ENCODE data around the gene FAT3. TPM values are rescaled to one million over a fixed set of nuclear protein-coding genes. Genes with fewer than 3 reads are reported as not detected.

Gene FAT3
- total and polyA plus RNA-seq, 2 of the 13 experiments (the other 11 are each of a cell fraction or from before 2014, with no cell fraction given), result not detected

DNA sequence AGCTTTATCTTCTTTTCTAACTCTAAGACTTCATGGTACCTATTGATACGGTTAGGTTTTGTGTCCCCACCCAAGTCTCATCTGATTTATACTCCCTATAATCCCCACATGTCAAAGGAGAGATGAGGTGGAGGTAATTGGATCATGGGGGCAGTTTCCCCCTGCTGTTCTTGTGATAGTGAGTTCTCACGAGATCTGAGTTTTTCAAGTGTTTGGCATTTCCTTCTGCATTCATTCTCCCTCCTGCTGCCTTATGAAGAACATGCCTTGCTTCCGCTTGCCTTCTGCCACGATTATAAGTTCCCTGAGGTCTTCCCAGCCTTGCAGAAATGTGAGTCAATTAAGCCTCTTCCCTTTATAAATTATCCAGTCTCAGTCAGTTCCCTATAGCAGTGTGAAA lies 5.1 kb upstream of the FAT3 start (continued):
- no peak for TF ChIP-seq MED13 (CRISPR knock-in tag; IDR thresholded peaks at IDR 0.05)
- TF ChIP-seq, protein P1, sequence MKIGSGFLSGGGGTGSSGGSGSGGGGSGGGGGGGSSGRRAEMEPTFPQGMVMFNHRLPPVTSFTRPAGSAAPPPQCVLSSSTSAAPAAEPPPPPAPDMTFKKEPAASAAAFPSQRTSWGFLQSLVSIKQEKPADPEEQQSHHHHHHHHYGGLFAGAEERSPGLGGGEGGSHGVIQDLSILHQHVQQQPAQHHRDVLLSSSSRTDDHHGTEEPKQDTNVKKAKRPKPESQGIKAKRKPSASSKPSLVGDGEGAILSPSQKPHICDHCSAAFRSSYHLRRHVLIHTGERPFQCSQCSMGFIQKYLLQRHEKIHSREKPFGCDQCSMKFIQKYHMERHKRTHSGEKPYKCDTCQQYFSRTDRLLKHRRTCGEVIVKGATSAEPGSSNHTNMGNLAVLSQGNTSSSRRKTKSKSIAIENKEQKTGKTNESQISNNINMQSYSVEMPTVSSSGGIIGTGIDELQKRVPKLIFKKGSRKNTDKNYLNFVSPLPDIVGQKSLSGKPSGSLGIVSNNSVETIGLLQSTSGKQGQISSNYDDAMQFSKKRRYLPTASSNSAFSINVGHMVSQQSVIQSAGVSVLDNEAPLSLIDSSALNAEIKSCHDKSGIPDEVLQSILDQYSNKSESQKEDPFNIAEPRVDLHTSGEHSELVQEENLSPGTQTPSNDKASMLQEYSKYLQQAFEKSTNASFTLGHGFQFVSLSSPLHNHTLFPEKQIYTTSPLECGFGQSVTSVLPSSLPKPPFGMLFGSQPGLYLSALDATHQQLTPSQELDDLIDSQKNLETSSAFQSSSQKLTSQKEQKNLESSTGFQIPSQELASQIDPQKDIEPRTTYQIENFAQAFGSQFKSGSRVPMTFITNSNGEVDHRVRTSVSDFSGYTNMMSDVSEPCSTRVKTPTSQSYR (CRISPR knock-in tag; IDR thresholded peaks at IDR 0.05; ENCODE audit: borderline replicate concordance), result no peak
- TF ChIP-seq, protein P2, sequence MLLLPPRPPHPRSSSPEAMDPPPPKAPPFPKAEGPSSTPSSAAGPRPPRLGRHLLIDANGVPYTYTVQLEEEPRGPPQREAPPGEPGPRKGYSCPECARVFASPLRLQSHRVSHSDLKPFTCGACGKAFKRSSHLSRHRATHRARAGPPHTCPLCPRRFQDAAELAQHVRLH (CRISPR knock-in tag; IDR thresholded peaks at IDR 0.05; ENCODE audit: borderline replicate concordance, low read depth), result no peak
- no peak for TF ChIP-seq HDAC2 (CRISPR knock-in tag; IDR thresholded peaks at IDR 0.05)
- TF ChIP-seq ZNF292 (CRISPR knock-in tag; IDR thresholded peaks at IDR 0.05; ENCODE audit: borderline replicate concordance, low read depth), result no peak
- TF ChIP-seq HNF4G (IDR thresholded peaks at IDR 0.05; ENCODE audit: borderline replicate concordance, low read depth, low read length), result no peak
- TF ChIP-seq HNF4G (CRISPR knock-in tag; IDR thresholded peaks at IDR 0.05; ENCODE audit: borderline replicate concordance, low read depth), result no peak
- TF ChIP-seq ZNF567 (CRISPR knock-in tag; IDR thresholded peaks at IDR 0.05; ENCODE audit: borderline replicate concordance), result no peak
- no peak for TF ChIP-seq CEBPB (IDR thresholded peaks at IDR 0.05; ENCODE audit: borderline replicate concordance, low read depth, low read length)
- TF ChIP-seq TSC22D2 (CRISPR knock-in tag; IDR thresholded peaks at IDR 0.05; ENCODE audit: borderline replicate concordance), result no peak
- no peak for TF ChIP-seq TBX2 (CRISPR knock-in tag; IDR thresholded peaks at IDR 0.05; ENCODE audit: borderline replicate concordance)
- TF ChIP-seq, protein P3, sequence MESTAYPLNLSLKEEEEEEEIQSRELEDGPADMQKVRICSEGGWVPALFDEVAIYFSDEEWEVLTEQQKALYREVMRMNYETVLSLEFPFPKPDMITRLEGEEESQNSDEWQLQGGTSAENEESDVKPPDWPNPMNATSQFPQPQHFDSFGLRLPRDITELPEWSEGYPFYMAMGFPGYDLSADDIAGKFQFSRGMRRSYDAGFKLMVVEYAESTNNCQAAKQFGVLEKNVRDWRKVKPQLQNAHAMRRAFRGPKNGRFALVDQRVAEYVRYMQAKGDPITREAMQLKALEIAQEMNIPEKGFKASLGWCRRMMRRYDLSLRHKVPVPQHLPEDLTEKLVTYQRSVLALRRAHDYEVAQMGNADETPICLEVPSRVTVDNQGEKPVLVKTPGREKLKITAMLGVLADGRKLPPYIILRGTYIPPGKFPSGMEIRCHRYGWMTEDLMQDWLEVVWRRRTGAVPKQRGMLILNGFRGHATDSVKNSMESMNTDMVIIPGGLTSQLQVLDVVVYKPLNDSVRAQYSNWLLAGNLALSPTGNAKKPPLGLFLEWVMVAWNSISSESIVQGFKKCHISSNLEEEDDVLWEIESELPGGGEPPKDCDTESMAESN (CRISPR knock-in tag; conservative IDR thresholded peaks at IDR 0.05), result no peak
- no peak for TF ChIP-seq PPARG (CRISPR knock-in tag; conservative IDR thresholded peaks at IDR 0.05)
